Measurements from ENCODE around the gene TNS3.

- no peak for TF ChIP-seq CTCF (IDR thresholded peaks at IDR 0.05)
- no peak for TF ChIP-seq TCF7L2 (IDR thresholded peaks at IDR 0.05; ENCODE audit: low read depth, low read length)
These were observed 110.6 kb downstream of the TNS3 start for GRCh38 chr7:47471358-47471703.
